ENCODE measurements around the gene SETDB1. TPM values are rescaled to one million over a fixed set of nuclear protein-coding genes. Genes with fewer than 3 reads are reported as not detected.
"Not testable (repeated sequence)": the region's sequence is repeated elsewhere in the genome, so short reads cannot be mapped to it uniquely, and the experiment has no call there.

SETDB1 gene
- total RNA-seq, 1 donor from 2014 or later: 81.6 TPM

DNA sequence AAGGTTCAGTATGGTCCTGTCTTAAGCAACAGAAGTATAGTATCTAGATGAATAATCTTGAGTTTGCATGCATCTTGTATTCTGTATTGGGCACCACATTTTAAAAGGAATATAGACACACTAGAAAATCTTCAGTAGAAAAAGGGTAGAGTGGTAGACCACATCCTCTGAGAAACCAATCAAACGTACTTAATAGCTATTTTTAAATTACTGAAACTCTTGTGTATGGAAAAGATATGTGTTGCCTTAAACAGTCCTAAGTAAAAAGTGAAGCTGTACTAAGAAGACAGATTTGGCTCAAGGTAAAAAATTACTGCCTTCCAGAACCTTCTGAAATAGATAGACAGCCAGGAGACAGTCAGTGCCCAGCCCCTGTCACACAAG is 36.1 kb upstream of the SETDB1 start:
- H3K4me1 Mint-ChIP-seq: peaks cover 5% of the 10 kb centered on the region
- no peak overlapping the region for H3K4me3 Mint-ChIP-seq
- H3K36me3 Mint-ChIP-seq (ENCODE audit: low read depth): no peaks in the 10 kb centered on the region
- no peak overlapping the region for H3K27ac Mint-ChIP-seq (ENCODE audit: unreplicated experiment)
- no peaks in the 10 kb centered on the region for H3K27me3 Mint-ChIP-seq (ENCODE audit: low read depth)
- TF ChIP-seq, protein P1, sequence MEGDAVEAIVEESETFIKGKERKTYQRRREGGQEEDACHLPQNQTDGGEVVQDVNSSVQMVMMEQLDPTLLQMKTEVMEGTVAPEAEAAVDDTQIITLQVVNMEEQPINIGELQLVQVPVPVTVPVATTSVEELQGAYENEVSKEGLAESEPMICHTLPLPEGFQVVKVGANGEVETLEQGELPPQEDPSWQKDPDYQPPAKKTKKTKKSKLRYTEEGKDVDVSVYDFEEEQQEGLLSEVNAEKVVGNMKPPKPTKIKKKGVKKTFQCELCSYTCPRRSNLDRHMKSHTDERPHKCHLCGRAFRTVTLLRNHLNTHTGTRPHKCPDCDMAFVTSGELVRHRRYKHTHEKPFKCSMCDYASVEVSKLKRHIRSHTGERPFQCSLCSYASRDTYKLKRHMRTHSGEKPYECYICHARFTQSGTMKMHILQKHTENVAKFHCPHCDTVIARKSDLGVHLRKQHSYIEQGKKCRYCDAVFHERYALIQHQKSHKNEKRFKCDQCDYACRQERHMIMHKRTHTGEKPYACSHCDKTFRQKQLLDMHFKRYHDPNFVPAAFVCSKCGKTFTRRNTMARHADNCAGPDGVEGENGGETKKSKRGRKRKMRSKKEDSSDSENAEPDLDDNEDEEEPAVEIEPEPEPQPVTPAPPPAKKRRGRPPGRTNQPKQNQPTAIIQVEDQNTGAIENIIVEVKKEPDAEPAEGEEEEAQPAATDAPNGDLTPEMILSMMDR (conservative IDR thresholded peaks at IDR 0.05): no peak
- DNase-seq (ENCODE audit: low read depth, low spot score): no peak
- H3K9me3 Mint-ChIP-seq: no peaks in the 10 kb centered on the region

DNA sequence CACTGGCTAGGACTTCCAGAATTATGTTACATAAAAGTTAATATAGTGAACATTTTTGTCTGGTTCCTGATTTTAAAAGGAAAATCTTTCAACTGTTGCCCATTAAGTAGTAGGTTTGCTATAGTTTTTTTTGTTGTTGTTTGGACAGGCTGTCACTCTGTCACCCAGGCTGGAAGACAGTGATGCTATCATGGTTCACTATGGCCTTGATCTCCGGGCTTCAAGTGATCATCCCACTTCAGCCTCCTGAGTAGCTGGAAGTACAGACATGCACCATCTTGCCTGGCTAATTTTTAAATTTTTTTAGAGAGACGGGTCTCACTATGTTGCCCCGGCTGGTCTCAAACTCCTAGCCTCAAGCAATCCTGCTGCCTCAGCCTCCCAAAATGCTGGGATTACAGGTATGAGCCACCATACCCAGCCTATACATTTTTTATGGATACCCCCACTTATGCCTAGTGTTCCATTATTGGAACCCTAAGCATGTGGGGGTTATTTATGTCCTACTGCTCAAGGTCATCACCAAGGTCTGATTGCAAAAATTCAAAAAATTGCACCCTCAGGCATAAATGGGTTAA is 32.7 kb upstream of the SETDB1 start:
- no peaks in the 10 kb centered on the region for H3K4me1 Mint-ChIP-seq
- H3K27ac Mint-ChIP-seq (ENCODE audit: unreplicated experiment): no peak overlapping the region
- no peak for DNase-seq (ENCODE audit: low read depth, low spot score)
- TF ChIP-seq, protein P1 (conservative IDR thresholded peaks at IDR 0.05): no peak
- no peak overlapping the region for H3K4me3 Mint-ChIP-seq
- H3K36me3 Mint-ChIP-seq (ENCODE audit: low read depth): no peaks in the 10 kb centered on the region
- peaks cover 3% of the 10 kb centered on the region for H3K27me3 Mint-ChIP-seq (ENCODE audit: low read depth)
- H3K9me3 Mint-ChIP-seq: no peaks in the 10 kb centered on the region

DNA sequence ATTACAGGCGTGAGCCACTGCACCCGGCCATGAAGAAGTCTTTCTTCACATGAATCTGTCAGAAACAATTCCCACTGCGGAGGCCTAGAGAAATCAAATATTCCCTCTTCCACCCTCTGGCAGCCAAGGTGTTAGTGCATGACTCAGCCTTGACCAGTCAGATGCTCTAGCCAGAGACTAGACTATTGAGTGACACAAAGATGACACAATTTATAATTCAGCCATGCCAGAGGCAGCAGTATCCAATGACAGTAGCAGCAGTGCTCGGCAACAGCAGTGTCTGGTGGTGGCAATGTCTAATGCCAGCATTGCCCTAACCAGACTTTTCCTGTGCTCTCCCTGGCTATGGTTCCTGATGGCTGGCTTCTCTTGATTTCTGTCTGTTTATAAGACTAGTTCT is 30.5 kb upstream of the SETDB1 start:
- no peak for DNase-seq (ENCODE audit: low read depth, low spot score)
- Mint-ChIP-seq H3K4me3 (no peak overlapping the region), H3K9me3 (no peaks in the 10 kb centered on the region), H3K36me3 (ENCODE audit: low read depth) (no peaks in the 10 kb centered on the region), H3K4me1 (no peaks in the 10 kb centered on the region), H3K27ac (ENCODE audit: unreplicated experiment) (no peak overlapping the region), H3K27me3 (ENCODE audit: low read depth) (peaks cover 3% of the 10 kb centered on the region)
- TF ChIP-seq, protein P1 (conservative IDR thresholded peaks at IDR 0.05): no peak

DNA sequence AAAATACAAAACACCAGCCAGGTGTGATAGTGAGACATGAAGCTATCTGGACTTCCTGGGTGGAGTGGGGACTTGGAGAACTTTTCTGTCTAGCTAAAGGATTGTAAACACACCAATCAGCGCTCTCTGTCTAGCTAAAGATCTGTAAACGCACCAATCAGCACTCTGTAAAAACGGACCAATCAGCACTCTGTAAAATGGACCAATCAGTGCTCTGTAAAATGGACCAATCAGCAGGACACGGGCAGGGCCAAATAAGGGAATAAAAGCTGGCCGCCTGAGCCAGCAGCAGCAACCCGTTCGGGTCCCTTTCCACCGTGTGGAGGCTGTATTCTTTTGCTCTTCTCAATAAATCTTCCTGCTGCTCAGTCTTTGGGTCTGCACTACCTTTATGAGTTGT is 26.4 kb upstream of the SETDB1 start:
- H3K4me3 Mint-ChIP-seq; DNase-seq (ENCODE audit: low read depth, low spot score); H3K9me3 Mint-ChIP-seq; H3K36me3 Mint-ChIP-seq (ENCODE audit: low read depth); H3K27ac Mint-ChIP-seq (ENCODE audit: unreplicated experiment); H3K27me3 Mint-ChIP-seq (ENCODE audit: low read depth); H3K4me1 Mint-ChIP-seq: not testable (repeated sequence)

DNA sequence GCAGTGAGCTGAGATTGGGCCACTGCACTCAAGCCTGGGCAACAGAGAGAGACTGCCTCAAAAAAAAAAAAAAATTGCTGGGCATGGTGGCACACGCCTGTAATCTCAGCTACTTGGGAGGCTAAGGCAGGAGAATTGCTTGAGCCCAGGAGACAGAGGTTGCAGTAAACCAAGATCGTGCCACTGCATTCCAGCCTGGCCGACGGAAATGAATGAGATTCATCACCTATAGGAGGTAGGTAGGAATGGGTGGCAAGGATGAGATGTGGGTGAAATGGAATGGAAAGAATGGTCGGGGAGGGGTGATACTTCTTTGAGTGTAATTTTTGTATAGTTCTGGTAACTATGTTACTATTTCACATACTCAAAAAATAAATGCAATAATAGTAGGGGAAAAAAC is 23.8 kb upstream of the SETDB1 start:
- TF ChIP-seq, protein P1 (conservative IDR thresholded peaks at IDR 0.05): no peak
- Mint-ChIP-seq H3K9me3 (no peaks in the 10 kb centered on the region), H3K4me3 (no peak overlapping the region), H3K27me3 (ENCODE audit: low read depth) (no peaks in the 10 kb centered on the region), H3K27ac (ENCODE audit: unreplicated experiment) (no peak overlapping the region), H3K4me1 (no peaks in the 10 kb centered on the region), H3K36me3 (ENCODE audit: low read depth) (no peaks in the 10 kb centered on the region)
- DNase-seq (ENCODE audit: low read depth, low spot score): no peak

DNA sequence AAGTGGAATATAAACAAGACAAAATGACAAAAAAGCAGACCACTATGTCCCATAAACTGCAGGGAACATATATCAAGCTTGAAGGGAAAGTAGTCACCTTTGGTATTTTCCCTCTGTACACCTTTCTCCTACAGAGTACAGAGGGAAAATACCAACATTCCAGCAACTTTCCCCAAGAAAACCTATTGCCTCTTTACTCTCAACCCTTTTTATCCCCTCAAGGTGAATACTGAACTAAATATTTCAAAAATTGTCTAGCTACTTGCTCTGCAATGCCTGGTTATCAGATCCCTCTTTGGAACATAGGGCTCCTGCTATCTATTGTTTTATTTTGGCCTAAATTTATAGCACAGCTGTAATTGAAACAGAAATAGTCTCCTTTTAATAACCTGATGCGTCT is 23.4 kb upstream of the SETDB1 start:
- no peak for DNase-seq (ENCODE audit: low read depth, low spot score)
- TF ChIP-seq, protein P1 (conservative IDR thresholded peaks at IDR 0.05): no peak
- Mint-ChIP-seq H3K4me1 (no peaks in the 10 kb centered on the region), H3K9me3 (no peaks in the 10 kb centered on the region), H3K27ac (ENCODE audit: unreplicated experiment) (no peak overlapping the region), H3K36me3 (ENCODE audit: low read depth) (no peaks in the 10 kb centered on the region), H3K4me3 (no peak overlapping the region), H3K27me3 (ENCODE audit: low read depth) (no peaks in the 10 kb centered on the region)
